ENCODE data around the gene KIF13A. TPM values are rescaled to one million over a fixed set of nuclear protein-coding genes. Genes with fewer than 3 reads are reported as not detected.
A peak's percentile ranks its signal among the peaks of the same experiment; 100 is the strongest.

The KIF13A gene
- total RNA-seq, 3 donors from 2014 or later, result 45.6 to 85.9 (median 46.9) TPM

GRCh38 chr6:17908831-17909230 is 78.6 kb downstream of the KIF13A start:
- Histone ChIP-seq H3K4me3 (no peak overlapping the region), H3K36me3 (ENCODE audit: low read depth) (no peaks in the 10 kb centered on the region), H3K4me1 (ENCODE audit: low read depth) (no peaks in the 10 kb centered on the region), H3K9me3 (no peaks in the 10 kb centered on the region)
- intact Hi-C loops (cut with DNase I, micrococcal nuclease), result no loop called here
- ATAC-seq, result no peak
- DNase-seq, result no peak
- no peak for TF ChIP-seq CTCF (IDR thresholded peaks at IDR 0.05)

GRCh38 chr6:17907406-17908229 is 79.8 kb downstream of the KIF13A start:
- Histone ChIP-seq H3K4me1 (ENCODE audit: low read depth) (no peaks in the 10 kb centered on the region), H3K9me3 (no peaks in the 10 kb centered on the region), H3K36me3 (ENCODE audit: low read depth) (no peaks in the 10 kb centered on the region), H3K4me3 (no peak overlapping the region)
- intact Hi-C loops (cut with DNase I, micrococcal nuclease), result no loop called here
- DNase-seq (peak in 2 of 3 donors; percentile 61 to 63), ATAC-seq (peak; percentile 84)
- TF ChIP-seq CTCF (IDR thresholded peaks at IDR 0.05), result no peak

GRCh38 chr6:17905611-17906592 is 81.5 kb downstream of the KIF13A start:
- no peak for ATAC-seq
- no peaks in the 10 kb centered on the region for H3K36me3 ChIP-seq (ENCODE audit: low read depth)
- DNase-seq, result no peak
- H3K9me3 ChIP-seq, result no peaks in the 10 kb centered on the region
- H3K4me3 ChIP-seq, result no peak overlapping the region
- intact Hi-C loops (cut with DNase I, micrococcal nuclease), result no loop called here
- no peak for TF ChIP-seq CTCF (IDR thresholded peaks at IDR 0.05)
- no peaks in the 10 kb centered on the region for H3K4me1 ChIP-seq (ENCODE audit: low read depth)

- Histone ChIP-seq H3K9me3 (no peaks in the 10 kb centered on the region), H3K36me3 (ENCODE audit: low read depth) (no peaks in the 10 kb centered on the region), H3K4me3 (no peak overlapping the region), H3K4me1 (ENCODE audit: low read depth) (no peaks in the 10 kb centered on the region)
- TF ChIP-seq CTCF (IDR thresholded peaks at IDR 0.05), result no peak
- ATAC-seq (no peak), DNase-seq (no peak)
- intact Hi-C loops (cut with DNase I, micrococcal nuclease), result no loop called here
These were observed 82.8 kb downstream of the KIF13A start for GRCh38 chr6:17904491-17905120.

- intact Hi-C loops (cut with DNase I, micrococcal nuclease), result no loop called here
- TF ChIP-seq CTCF (IDR thresholded peaks at IDR 0.05), result no peak
- H3K36me3 ChIP-seq (ENCODE audit: low read depth), result no peaks in the 10 kb centered on the region
- H3K9me3 ChIP-seq, result no peaks in the 10 kb centered on the region
- no peak overlapping the region for H3K4me3 ChIP-seq
- DNase-seq (no peak), ATAC-seq (no peak)
- no peaks in the 10 kb centered on the region for H3K4me1 ChIP-seq (ENCODE audit: low read depth)
These were observed 84.5 kb downstream of the KIF13A start for GRCh38 chr6:17902974-17903373.
